Mesothelial cell of epicardium (in vitro differentiated cells): ENCODE results near the gene ASTN2. TPM values are rescaled to one million over a fixed set of nuclear protein-coding genes. Genes with fewer than 3 reads are reported as not detected.

Experiments used
- DNase-seq, 2 experiments: peaks; one replicate each; pipeline ENCODE4 v3.0.0; 2021; ENCODE audit warnings: low spot score in 2 of 2; ENCODE audit not compliant: unreplicated experiment in 2 of 2
- H3K27ac Mint-ChIP-seq: 2 replicates; pipeline ENCODE4 v1.8.0; 2021; ENCODE audit warnings: mixed read lengths
- H3K27me3 Mint-ChIP-seq: 2 replicates; pipeline ENCODE4 v1.8.0; 2021; ENCODE audit warnings: low read depth, mixed read lengths
- H3K36me3 Mint-ChIP-seq: 2 replicates; pipeline ENCODE4 v1.8.0; 2021; ENCODE audit warnings: mixed read lengths
- H3K4me1 Mint-ChIP-seq: 2 replicates; pipeline ENCODE4 v1.8.0; 2021; ENCODE audit warnings: mixed read lengths
- H3K4me3 Mint-ChIP-seq: 2 replicates; pipeline ENCODE4 v1.8.0; 2021; ENCODE audit warnings: mild to moderate bottlenecking, moderate library complexity, mixed read lengths
- H3K9me3 Mint-ChIP-seq: 2 replicates; pipeline ENCODE4 v1.8.0; 2021; ENCODE audit warnings: mixed read lengths
- total RNA-seq: library from RNA; stranded (reverse); gene quantifications from 3 replicates; pipeline ENCODE4 v1.2.1, GENCODE V29; 2021
- TF ChIP-seq, protein P1 (sequence below): fragments of 200-600 bp; sonication (generic); IDR thresholded peaks from one replicate; pipeline ENCODE4 v1.5.0; 2021; ENCODE audit warnings: antibody characterized with exemption; ENCODE audit not compliant: unreplicated experiment

Gene ASTN2
- total RNA-seq, 1 donor from 2014 or later = 12.2 TPM

DNA sequence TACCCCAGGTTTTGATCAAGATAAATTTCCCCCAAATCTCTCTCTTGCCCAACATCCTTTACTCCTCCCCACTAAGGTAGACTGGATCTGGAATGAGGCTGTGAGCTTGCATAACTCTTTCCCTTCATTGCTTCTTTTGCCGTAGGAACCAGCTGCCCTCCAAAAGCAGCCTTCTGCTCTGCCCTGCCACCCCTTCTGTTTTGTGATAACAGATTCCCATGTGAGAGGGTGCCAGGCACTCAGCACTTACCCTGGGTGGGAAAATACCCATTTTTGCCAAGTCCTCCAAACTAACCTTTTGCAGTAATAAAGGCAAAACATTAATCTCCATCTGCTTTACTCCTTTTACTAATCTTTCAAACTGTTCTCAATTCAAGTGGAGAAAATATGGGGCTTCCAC is 182.6 kb downstream of the ASTN2 start:
- no peaks in the 10 kb centered on the region for H3K36me3 Mint-ChIP-seq
- no peaks in the 10 kb centered on the region for H3K4me1 Mint-ChIP-seq
- H3K27ac Mint-ChIP-seq = no peak overlapping the region
- H3K4me3 Mint-ChIP-seq = no peak overlapping the region
- no peaks in the 10 kb centered on the region for H3K9me3 Mint-ChIP-seq
- no peak for DNase-seq
- TF ChIP-seq, protein P1, sequence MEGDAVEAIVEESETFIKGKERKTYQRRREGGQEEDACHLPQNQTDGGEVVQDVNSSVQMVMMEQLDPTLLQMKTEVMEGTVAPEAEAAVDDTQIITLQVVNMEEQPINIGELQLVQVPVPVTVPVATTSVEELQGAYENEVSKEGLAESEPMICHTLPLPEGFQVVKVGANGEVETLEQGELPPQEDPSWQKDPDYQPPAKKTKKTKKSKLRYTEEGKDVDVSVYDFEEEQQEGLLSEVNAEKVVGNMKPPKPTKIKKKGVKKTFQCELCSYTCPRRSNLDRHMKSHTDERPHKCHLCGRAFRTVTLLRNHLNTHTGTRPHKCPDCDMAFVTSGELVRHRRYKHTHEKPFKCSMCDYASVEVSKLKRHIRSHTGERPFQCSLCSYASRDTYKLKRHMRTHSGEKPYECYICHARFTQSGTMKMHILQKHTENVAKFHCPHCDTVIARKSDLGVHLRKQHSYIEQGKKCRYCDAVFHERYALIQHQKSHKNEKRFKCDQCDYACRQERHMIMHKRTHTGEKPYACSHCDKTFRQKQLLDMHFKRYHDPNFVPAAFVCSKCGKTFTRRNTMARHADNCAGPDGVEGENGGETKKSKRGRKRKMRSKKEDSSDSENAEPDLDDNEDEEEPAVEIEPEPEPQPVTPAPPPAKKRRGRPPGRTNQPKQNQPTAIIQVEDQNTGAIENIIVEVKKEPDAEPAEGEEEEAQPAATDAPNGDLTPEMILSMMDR = no peak
- H3K27me3 Mint-ChIP-seq = peaks cover 22% of the 10 kb centered on the region

DNA sequence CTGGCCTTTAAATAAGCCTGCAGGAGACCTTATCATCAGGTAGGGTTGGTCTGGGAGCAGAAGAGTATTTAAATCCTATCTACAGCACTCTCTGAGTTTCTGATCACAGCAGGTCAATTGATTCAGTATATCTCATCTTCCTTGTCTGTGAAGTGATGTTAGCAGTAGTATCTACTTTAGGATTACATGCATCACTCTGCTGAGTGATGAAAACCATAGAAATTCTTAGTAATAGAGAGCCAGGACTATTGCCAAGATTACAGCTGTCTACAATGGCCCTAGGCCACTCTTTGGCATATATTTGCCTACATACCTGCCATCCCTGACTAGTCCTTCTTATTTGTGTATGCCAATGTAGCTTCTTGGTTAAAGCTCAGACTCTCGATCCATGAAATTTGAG is 183.8 kb downstream of the ASTN2 start:
- no peak overlapping the region for H3K4me3 Mint-ChIP-seq
- TF ChIP-seq, protein P1 = no peak

DNA sequence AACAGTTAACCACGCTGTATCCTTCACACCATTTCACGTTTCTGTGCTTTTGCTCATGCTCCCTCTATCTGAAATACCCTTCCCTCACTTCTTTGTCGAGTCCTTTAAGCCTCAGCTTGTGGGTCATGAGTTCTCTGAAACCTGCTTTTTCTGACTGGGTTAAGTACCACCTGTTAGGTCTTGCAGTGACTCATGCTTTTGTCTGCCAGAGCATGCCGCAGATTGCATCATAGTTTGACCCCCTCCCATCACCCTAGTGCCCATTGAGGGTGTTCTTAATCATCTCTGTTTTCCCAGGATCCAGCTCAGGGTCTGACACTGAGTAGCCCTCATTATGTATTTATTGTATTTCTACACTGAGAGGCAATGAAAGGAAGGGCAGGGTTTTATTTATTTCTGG is 190.2 kb downstream of the ASTN2 start:
- Mint-ChIP-seq H3K36me3 (no peaks in the 10 kb centered on the region), H3K9me3 (no peaks in the 10 kb centered on the region), H3K27ac (no peak overlapping the region), H3K4me1 (no peaks in the 10 kb centered on the region), H3K4me3 (no peak overlapping the region), H3K27me3 (no peaks in the 10 kb centered on the region)
- TF ChIP-seq, protein P1 = no peak
- DNase-seq = no peak

More for the DNA sequence above, 183.8 kb downstream of the ASTN2 start:
- Mint-ChIP-seq H3K4me1 (no peaks in the 10 kb centered on the region), H3K27ac (no peak overlapping the region), H3K9me3 (no peaks in the 10 kb centered on the region), H3K27me3 (peaks cover 22% of the 10 kb centered on the region), H3K36me3 (no peaks in the 10 kb centered on the region)
- no peak for DNase-seq

DNA sequence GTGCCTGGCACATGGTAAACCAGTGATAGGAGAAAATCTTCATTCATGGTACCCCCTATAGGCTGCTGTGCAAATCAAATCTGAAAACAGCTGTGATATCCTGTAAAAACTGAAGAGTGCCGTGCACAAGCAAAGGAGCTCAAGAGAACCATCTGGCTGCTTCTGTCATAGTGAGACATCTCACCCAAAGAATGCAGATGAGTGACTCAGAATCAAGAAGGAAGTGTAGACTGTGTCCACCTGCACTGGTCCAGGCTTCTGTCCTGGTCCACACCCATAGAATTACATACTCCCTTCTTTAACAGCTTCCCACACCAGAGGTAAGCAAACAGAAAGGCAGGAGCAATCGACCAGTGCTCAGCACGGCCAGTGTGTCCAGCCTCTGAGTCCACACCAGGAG is 195.9 kb downstream of the ASTN2 start:
- Mint-ChIP-seq H3K9me3 (no peaks in the 10 kb centered on the region), H3K4me3 (no peak overlapping the region), H3K27ac (no peak overlapping the region), H3K4me1 (no peaks in the 10 kb centered on the region), H3K36me3 (no peaks in the 10 kb centered on the region), H3K27me3 (no peaks in the 10 kb centered on the region)
- TF ChIP-seq, protein P1 = no peak
- no peak for DNase-seq

DNA sequence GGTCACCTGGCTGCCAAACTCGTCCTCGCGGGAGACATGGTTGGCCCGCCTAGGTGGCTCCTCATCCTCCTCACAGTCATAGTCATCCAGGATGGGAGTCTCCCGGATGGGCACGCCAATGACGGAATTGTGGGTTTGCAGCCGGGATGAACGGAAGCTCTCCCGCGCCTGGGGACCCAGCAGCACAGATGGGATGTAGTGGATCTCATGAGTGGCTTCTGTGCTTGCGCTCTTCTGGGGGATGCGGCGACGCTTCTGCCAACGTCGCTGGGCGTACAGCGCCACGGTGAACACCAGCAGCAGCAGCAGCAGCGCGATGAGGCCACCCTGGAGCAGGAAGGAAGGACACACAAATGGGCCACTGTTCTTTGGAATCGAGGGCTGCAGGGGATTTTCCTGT is 200.4 kb downstream of the ASTN2 start:
- peaks cover 13% of the 10 kb centered on the region for H3K9me3 Mint-ChIP-seq
- peaks cover 2% of the 10 kb centered on the region for H3K36me3 Mint-ChIP-seq
- H3K4me1 Mint-ChIP-seq = no peaks in the 10 kb centered on the region

More for the DNA sequence above, 200.4 kb downstream of the ASTN2 start:
- Mint-ChIP-seq H3K4me3 (no peak overlapping the region), H3K27ac (no peak overlapping the region), H3K27me3 (no peaks in the 10 kb centered on the region)
- DNase-seq = no peak
- TF ChIP-seq, protein P1 = no peak
